DMS79 treated with DMSO at 0.1 percent for 48 hours (cell line): Measurements from ENCODE around the gene NKX2-4.

ENCODE experiments used
- DNase-seq: peaks from one replicate; lab custom pipeline; 2025; lab: John Stamatoyannopoulos, UW

Gene NKX2-4

DNA sequence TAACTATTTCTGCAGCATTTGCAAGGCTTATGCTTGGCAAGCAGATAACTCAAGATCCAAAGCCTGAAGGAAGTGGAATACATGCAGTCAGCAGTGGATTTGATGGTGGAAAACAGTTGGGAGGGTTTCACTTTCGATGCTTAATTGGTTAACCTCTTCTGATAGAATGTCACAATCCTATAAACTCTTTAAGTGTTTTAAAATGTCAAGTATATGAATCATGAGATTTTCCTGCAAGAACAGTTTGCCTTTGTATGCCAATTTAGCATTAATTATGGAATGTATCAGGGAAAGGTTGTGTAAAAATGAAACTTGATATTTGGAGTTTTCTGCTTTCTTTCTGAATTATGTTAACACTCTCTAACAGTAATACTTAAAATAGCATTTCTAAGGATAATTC lies 36.6 kb downstream of the NKX2-4 start:
- peak; percentile 41 for DNase-seq

DNA sequence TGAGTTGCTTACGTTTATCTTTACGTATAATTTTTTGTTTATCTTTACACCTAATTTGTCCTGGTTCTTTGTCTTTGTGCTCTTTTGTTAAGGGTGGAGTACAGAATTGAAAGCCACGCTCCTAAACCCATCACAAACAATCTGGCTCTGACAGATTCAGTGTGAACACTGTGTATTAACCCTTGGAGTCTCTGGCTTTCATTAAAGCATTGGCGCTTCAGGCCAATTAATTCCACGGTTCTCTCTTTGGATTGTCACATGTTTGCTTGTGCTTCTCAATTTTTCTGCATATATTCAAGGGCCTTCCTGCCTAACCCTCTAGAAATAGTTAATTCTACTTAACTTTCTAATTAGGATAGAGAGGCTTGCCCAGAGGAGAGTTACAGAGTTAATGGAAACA lies 38.6 kb downstream of the NKX2-4 start:
- no peak for DNase-seq

DNA sequence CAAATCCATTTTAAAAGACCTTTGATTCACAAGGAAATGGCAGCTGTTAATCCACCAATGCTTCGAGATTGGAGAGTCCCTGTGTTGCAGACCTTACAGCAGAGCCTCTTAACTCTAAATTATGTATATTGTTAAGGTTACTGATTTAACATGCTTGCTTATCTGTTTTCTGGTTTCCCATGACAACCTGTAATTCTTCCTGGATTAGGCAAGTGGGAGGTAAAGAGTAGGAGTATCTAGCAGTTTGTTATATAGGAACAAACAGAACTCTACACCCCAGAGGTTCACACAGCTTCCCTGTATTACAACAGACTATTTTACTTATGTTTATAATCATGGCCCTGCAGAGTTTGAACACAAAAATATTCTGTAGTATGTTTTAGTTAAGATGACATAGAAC lies 39.5 kb downstream of the NKX2-4 start:
- DNase-seq = no peak

DNA sequence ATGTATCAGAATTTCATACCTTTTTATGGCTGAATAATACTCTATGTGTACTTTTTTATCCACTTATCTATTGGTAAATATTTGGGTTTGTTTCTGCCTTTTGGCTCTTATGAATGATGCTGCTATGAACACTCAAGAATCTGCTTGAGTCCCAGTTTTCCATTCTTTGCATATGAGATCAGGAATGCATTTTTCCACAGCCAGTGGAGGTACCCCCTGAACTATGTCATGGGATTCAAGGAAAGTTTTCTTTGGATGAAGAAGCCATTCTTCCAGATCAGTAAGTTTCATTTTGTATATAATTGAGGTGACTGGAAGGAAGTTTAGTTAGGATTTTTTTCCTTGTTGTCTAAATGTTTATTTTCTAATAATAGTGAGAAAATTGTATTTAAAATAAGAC lies 40.9 kb downstream of the NKX2-4 start:
- DNase-seq = no peak

DNA sequence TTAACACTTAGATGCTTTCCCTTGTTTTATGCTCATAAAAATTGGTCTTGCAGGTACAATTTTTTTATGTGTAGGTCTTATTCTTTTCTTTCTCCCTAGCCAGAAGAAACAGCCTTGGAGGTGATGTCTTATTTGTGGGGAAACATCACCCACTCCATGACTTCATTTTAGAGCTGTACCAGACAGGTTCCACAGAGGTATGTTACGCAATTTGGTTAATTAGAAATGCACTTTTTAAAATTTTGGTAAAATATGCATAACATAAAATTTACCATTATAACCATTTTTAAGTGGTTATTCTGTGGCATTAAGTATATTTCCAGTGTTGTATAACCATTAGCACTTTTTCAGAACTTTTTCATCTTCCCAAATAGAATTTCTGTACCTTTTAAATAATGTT lies 41.3 kb downstream of the NKX2-4 start:
- DNase-seq = no peak

DNA sequence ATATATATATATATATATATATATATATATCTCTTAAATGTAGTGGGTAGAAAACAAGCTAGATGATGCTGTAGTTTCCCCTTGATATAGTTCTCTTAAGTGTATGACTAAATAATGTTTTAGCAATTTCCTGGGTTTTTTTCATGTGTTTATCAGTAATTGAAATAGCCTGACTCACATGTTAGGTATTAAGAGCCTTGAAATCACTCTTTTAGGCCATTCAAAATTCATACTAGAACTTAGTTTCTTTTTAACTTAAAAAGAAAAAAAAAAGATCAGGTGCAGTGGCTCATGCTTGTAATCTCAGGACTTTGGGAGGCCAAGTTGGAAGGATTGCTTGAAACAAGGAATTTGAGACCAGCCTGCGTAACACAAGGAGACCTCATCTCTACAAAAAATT lies 44.1 kb downstream of the NKX2-4 start:
- no peak for DNase-seq

DNA sequence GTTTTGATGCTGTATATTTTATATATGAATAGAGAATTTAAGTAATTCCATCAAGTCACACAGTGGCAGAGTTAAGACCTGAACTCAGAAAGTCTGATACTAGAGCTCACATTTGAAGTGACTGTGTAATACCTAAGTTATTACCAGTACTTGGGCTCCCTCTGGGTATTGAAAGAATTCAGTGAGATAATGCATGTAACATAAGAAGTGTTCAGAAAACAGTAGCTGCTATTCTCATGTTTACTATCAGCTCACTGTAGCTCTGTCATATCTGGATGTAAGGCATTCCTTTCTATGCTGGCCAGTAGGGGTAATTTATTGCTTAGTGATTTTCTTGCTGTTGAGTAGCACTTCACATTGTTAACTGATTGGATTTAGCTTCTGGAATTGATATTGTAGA lies 44.6 kb downstream of the NKX2-4 start:
- no peak for DNase-seq
